Mucosa of rectum (tissue), 2 donors: ENCODE data around the gene COA5.

ENCODE experiments used
- H3K27ac ChIP-seq, 2 donors: one replicate each; pipeline ENCODE4 v1.7.0; 2013; ENCODE audit warnings: inconsistent platforms in 2 of 2, low read depth in 2 of 2, low read length in 2 of 2
- H3K27me3 ChIP-seq, 2 donors: one replicate each; pipeline ENCODE4 v1.7.0; 2013; ENCODE audit warnings: low read length in 2 of 2; ENCODE audit not compliant: control insufficient read depth in 2 of 2, insufficient read depth in 2 of 2
- H3K36me3 ChIP-seq, 2 donors: one replicate each; pipeline ENCODE4 v1.7.0; 2013; ENCODE audit warnings: low read length in 2 of 2; ENCODE audit not compliant: control insufficient read depth in 2 of 2, insufficient read depth in 2 of 2
- H3K4me1 ChIP-seq, 2 donors: one replicate each; pipeline ENCODE4 v1.7.0; 2013; ENCODE audit warnings: low read length in 2 of 2, mild to moderate bottlenecking in 1 of 2; ENCODE audit not compliant: control insufficient read depth in 2 of 2, insufficient read depth in 2 of 2
- H3K4me3 ChIP-seq, 2 donors: one replicate each; pipeline ENCODE4 v1.7.0; 2013; ENCODE audit warnings: low read length in 2 of 2
- H3K9ac ChIP-seq, 2 donors: one replicate each; pipeline ENCODE4 v1.7.0; 2013; ENCODE audit warnings: low read length in 2 of 2, low read depth in 1 of 2, mild to moderate bottlenecking in 1 of 2
- H3K9me3 ChIP-seq, 2 donors: one replicate each; pipeline ENCODE4 v1.7.0; 2013; ENCODE audit warnings: low read length in 2 of 2; ENCODE audit not compliant: control insufficient read depth in 2 of 2
- donor health status: healthy.
- donor health status: Normal muscosa, but diverticular disease.

COA5 gene

GRCh38 chr2:98586551-98587140 is 21.7 kb downstream of the COA5 start:
- H3K36me3 ChIP-seq, result peaks cover 31 to 33% of the 10 kb centered on the region in 2 donors

GRCh38 chr2:98585386-98585785 is 22.9 kb downstream of the COA5 start:
- Histone ChIP-seq H3K36me3 (peaks cover 24 to 33% of the 10 kb centered on the region in 2 donors), H3K4me3 (no peak overlapping the region), H3K9ac (no peak overlapping the region), H3K9me3 (no peaks in the 10 kb centered on the region), H3K4me1 (peaks cover 11 to 14% of the 10 kb centered on the region in 2 donors), H3K27ac (no peak overlapping the region), H3K27me3 (no peaks in the 10 kb centered on the region)

More at GRCh38 chr2:98586551-98587140, 21.7 kb downstream of the COA5 start:
- no peak overlapping the region for H3K4me3 ChIP-seq
- H3K4me1 ChIP-seq, result peaks cover 11 to 14% of the 10 kb centered on the region in 2 donors
- no peaks in the 10 kb centered on the region for H3K9me3 ChIP-seq
- H3K27me3 ChIP-seq, result no peaks in the 10 kb centered on the region
- no peak overlapping the region for H3K27ac ChIP-seq
- no peak overlapping the region for H3K9ac ChIP-seq

- Histone ChIP-seq H3K36me3 (peaks cover 20 to 36% of the 10 kb centered on the region in 2 donors), H3K4me1 (peaks cover 11 to 14% of the 10 kb centered on the region in 2 donors), H3K9ac (no peak overlapping the region), H3K4me3 (peak overlapping the region in 1 of 2 donors; percentile 38), H3K27ac (peak overlapping the region; percentile 43 to 45), H3K9me3 (no peaks in the 10 kb centered on the region), H3K27me3 (no peaks in the 10 kb centered on the region)
Measured at GRCh38 chr2:98583816-98584618, 24.3 kb downstream of the COA5 start.

- Histone ChIP-seq H3K9me3 (no peaks in the 10 kb centered on the region), H3K27ac (no peak overlapping the region), H3K4me1 (peaks cover 11 to 14% of the 10 kb centered on the region in 2 donors), H3K4me3 (no peak overlapping the region), H3K36me3 (peaks cover 17 to 36% of the 10 kb centered on the region in 2 donors), H3K27me3 (no peaks in the 10 kb centered on the region), H3K9ac (no peak overlapping the region)
Measured at GRCh38 chr2:98583276-98583675, 25.0 kb downstream of the COA5 start.

GRCh38 chr2:98582523-98582922 is 25.8 kb downstream of the COA5 start:
- Histone ChIP-seq H3K9me3 (no peaks in the 10 kb centered on the region), H3K27me3 (no peaks in the 10 kb centered on the region), H3K9ac (no peak overlapping the region), H3K36me3 (peaks cover 15 to 38% of the 10 kb centered on the region in 2 donors), H3K4me1 (peaks cover 11 to 14% of the 10 kb centered on the region in 2 donors), H3K4me3 (no peak overlapping the region), H3K27ac (no peak overlapping the region)

GRCh38 chr2:98580656-98581284 is 27.5 kb downstream of the COA5 start:
- Histone ChIP-seq H3K4me1 (peaks cover 11 to 14% of the 10 kb centered on the region in 2 donors), H3K36me3 (peaks cover 18 to 50% of the 10 kb centered on the region in 2 donors), H3K9ac (no peak overlapping the region), H3K4me3 (no peak overlapping the region), H3K27ac (no peak overlapping the region), H3K9me3 (no peaks in the 10 kb centered on the region), H3K27me3 (no peaks in the 10 kb centered on the region)

- H3K9ac ChIP-seq, result no peak overlapping the region
- H3K9me3 ChIP-seq, result no peaks in the 10 kb centered on the region
- peaks cover 16 to 55% of the 10 kb centered on the region in 2 donors for H3K36me3 ChIP-seq
- H3K27me3 ChIP-seq, result no peaks in the 10 kb centered on the region
- H3K4me3 ChIP-seq, result no peak overlapping the region
- no peak overlapping the region for H3K27ac ChIP-seq
- peaks cover 11 to 14% of the 10 kb centered on the region in 2 donors for H3K4me1 ChIP-seq
Measured at GRCh38 chr2:98579926-98580325, 28.4 kb downstream of the COA5 start.

GRCh38 chr2:98578231-98578630 is 30.1 kb downstream of the COA5 start:
- Histone ChIP-seq H3K4me3 (no peak overlapping the region), H3K36me3 (peaks cover 16 to 56% of the 10 kb centered on the region in 2 donors), H3K9me3 (no peaks in the 10 kb centered on the region), H3K4me1 (peaks cover 0 to 2% of the 10 kb centered on the region in 2 donors), H3K27ac (no peak overlapping the region), H3K9ac (no peak overlapping the region), H3K27me3 (no peaks in the 10 kb centered on the region)

- no peak overlapping the region for H3K27ac ChIP-seq
- H3K4me3 ChIP-seq, result no peak overlapping the region
- H3K27me3 ChIP-seq, result no peaks in the 10 kb centered on the region
- H3K36me3 ChIP-seq, result peaks cover 13 to 56% of the 10 kb centered on the region in 2 donors
- H3K9me3 ChIP-seq, result no peaks in the 10 kb centered on the region
- H3K4me1 ChIP-seq, result no peaks in the 10 kb centered on the region
- no peak overlapping the region for H3K9ac ChIP-seq
Measured at GRCh38 chr2:98577313-98577712, 31.0 kb downstream of the COA5 start.
